GM18517 (cell line): Measurements from ENCODE around the gene VWA3B.

Experiments used
- ATAC-seq: cut with Tn5 transposase; IDR thresholded peaks from one replicate; pipeline ENCODE4 v1.9.1; 2021; ENCODE audit warnings: mild to moderate bottlenecking, moderate library complexity; ENCODE audit not compliant: unreplicated experiment

The VWA3B gene

DNA sequence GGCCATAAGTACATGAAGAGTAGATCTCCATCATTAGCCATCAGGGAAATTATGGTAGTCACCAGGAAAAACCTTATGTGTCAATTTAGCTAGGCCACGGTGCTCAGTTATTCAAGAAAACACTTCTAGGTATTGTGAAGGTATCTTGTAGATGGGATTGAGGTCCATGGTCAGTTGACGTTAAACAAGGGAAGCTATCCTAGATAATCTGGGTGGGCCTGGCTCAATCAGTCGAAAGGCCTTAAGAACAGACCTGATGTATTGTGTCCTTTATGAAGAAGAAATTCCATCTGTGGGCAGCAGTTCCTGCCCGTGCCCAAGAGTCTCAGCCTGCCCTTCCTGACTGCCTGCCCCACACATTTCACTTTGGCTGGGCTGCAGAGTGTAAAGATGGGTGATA lies 242.6 kb downstream of the VWA3B start:
- no peak for ATAC-seq

DNA sequence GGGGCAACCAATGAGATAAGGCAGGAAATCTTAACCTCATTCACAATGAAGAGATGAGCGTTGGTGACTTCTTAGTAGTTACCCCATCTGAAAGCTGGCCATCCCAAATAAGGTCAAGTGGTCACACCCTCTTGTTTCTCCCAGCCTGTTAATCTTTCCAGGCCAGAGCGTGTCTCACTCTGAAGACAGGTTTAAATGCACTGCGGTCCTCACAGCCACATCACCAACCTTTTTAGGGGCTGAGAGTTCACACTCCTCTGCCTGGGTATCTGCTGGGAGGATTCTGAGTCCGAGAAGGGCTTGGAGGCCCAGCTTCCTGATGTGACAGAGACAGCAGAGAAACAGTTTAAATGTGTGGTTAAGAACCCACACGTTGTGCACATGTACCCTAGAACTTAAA lies 246.0 kb downstream of the VWA3B start:
- no peak for ATAC-seq

DNA sequence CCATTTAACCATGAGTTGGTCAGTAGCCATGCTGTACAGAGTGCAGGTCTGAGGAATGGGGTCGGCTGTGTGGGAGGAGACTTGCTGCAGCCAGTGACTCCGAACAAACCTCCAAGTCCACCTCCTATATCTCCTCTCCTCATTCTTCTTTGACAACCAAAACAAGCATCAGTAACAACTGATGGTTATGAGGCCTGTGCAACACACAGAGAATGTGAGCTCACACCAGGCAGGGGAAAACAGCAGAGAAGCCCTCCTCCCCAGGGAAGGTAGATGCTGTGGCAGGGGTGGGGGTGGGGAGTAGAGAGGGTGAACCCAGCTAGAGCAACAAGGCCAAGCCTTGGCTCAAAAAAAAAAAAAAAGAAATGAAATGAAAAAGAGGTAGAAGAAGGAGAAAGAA lies 247.0 kb downstream of the VWA3B start:
- no peak for ATAC-seq

DNA sequence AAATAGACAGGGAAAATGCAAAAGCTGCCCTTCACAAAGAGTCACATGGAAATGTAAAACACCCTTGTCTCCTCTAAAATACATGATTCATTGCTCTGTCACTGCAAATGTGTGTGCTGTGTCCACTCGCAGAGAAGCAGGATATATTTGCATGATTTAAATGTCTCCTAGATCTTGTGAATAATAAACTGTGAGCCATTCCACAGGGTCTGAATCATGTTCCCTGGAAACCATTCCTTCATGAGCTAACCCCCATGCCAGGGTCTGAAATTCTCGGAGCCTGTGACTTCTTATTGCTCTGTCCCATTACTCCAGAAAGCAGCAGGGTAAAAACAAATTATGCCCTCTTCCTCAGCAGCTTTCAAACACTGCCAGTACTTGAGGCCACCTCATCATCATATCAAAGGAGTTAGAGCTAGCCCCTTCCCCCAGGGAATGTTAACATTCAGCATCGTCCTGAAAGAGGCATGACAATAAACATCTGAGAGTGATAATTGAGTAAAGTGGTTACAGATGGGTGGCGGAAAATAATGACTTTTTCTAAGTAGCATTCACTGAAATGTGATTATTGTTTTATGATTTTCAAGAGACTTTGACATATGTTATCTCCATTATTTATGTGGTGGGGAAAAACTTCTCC lies 247.6 kb downstream of the VWA3B start:
- ATAC-seq = no peak

DNA sequence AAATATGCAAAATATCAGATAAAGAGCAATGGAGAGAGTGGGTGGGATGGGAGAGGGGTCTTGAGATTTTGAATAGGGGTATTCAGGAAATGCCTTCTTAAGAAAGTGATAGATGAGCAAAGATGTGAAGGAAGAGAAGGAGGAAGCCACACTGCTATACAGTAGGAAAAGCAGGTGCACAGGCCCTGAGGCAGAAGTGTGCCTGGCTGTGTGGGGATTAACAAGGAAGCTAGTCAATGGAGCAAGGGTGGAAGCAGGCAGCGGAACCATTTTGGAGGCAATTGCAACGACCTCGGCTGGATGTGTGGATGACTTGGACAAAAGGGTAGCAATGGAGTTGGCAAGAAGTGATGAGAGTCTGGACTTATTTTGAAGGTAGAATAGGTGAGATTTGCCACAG lies 248.3 kb downstream of the VWA3B start:
- no peak for ATAC-seq

DNA sequence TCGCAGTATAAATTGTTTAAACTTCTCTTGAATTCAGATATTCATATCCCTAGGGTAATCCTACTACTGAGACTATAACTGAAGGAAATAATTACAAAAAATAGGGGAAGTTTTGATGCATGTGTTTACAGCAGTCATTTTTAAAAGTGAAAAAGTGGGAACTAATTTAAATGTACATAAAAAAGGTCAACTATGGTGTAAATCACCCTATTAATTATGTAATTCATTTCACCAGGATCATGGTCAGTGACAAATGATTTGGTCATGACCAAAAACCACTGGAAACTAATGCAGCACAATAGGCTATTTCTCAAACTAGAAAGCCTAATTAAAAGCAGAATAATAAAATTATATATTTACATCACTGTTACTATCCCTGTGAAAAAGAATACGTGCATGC lies 254.3 kb downstream of the VWA3B start:
- ATAC-seq = no peak

DNA sequence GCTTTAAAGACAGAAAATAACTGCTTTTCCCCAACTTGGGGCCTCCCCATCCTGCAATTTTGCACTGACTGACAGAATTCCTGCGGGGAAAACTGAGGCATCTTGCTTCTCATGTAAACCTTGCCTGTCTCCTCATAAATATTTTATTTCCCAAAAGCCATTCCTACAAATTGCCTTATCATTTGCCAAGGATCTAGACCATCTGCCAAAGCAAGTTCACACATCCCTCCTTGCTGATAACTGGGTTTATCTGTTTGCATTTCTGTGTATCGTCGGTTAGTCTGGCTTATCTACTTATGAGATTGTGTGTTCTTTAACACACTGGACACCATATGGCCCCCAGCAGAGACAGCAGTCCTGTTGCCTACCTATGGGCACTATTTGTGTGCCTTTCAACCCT lies 256.3 kb downstream of the VWA3B start:
- no peak for ATAC-seq

DNA sequence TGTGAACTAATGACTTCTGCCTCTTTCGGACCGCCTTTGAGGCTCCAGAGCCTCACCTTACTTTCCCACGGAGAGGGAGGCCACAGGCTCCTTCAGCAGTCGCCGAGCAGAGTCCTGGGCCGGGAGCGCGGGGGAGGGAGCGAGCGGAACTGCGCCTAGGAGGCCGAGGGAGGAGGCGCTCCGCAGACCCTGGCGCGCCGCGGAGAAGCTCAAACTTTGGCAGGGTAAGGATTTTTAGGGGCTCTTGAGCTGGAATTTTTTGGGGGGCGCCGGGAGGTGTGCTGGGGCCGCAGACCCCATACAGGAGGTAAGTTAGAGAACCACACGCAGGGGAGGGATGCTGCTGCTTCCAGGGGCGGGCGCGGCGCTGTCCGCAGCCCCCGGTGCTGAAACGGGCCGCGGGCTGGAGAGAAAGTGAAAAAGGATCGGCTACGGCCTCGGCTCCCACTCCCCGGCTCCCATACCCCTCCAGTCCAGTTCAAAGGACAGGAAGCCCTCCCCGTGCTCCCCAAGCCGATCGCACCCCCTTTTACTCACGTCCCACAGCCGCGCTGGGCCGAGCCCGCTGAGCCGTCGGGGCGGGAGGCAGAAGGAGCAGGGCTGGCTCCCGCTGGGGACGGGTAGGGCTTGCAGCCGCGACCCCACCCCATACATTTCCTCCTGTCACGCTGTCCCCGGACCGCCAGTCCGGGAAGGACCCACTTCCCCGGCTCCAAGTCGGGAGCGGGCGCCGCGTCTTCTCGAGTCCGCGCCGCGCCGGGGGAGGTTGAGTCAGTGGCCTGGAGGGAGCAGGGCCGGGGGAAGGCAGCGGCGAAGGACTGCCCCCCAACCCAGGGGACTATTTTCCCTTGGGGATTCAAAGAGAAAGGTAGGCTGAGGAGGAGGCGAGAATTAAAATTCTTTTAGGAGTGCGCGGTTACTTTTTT lies 259.6 kb downstream of the VWA3B start, which contains the start of gene CNGA3:
CNGA3 (plus strand) TSS at position 146 of the 926 bp plus-strand sequence. CDS start 23,520 bp downstream, outside the sequence.
- no peak for ATAC-seq

DNA sequence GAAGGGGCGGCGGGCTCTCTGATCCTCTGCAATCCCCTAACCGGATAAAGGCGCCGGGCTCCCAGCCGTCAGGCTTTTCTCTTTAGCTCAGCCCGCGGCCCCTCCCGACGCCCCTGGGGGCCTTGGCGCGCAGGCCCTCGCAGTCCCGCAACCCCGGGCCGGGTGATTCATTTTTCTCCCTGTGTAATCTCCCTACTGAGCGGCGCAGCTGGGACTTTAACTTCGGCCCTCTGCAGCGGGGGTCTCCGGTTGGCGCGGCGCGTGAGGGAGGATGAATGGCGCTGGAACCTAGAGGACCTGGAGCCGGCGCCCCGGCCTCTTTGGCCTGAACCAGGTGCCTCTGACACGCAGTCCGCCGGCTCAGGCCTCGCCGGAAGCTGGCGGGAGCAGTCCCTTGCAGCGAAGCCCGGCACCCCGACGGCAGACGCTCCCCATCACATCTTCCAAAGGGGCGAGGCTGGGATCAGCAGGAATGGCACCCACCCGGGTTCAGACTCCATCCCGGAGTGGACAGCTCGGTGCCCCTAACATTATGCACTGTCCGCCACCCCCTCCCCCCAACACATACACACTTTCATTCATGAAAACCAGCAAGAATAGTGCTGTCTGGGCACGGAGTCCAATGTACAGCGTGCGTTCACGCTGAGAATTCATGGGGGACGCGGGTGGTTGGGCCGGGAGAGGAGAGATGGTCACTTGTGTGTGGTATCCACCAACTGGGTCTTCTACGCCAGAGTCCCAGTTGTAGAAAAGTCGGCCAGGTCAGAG lies 260.5 kb downstream of the VWA3B start:
- no peak for ATAC-seq

DNA sequence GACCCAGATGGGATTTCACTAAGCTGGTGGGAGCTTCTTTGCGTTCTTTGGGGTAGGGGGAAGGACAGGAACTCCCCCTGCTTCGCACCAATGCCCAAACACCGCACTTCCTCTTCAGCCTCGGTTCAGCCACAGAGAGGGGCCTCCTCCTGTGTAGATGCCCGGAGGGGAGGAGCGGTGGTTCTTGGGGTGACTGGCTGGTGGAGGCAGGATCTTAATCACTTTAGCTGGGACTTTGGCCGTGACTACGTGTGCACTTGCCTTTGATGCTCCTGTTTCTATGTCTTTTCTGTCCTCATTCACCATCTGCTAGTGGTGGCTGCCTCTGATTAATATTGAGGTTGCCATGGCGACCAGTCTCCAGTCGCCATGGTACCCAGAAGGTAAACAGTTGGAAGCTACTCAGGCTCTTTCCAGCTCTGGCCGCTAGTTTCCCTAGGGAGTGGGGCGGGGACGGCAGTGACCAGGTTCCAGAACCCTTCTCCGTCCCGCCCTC lies 261.1 kb downstream of the VWA3B start:
- no peak for ATAC-seq

DNA sequence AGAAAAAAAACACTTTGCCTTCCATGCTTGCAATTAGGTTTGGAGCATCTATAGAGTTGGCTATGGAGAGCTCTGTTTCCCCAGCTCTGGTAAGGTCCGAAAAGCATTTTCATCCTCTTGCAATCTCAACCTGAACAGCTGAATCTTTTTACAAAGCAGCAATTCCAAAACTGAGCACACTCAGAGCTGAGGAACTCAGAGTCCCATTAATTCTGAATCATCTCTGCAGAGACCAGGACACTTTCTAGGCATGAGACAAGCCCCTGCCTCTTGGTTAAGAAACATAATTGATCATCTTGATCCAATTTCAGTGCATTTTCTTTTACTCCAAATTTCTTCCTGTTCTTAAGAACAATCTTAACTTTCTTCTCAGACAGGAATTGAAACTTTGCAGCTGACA lies 263.4 kb downstream of the VWA3B start:
- ATAC-seq = no peak

DNA sequence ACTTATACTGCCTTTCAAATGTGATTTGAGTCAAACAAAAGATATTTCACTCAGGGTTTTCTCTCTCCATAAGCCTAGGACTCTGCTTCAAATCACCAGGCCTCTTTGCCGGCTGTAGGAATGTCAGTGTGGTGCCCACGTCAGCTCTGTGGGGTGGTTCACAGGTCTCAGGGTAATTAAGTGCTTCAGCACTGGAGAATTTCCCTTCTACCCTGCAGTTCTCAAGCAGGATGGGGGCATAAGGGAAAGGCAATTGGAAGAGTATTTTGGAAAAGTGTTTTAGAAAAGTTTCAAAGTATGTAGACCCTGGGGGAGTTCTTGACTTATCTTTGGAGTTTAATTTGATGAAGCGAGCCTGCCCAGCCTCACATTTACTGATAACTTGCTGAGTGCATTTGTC lies 268.9 kb downstream of the VWA3B start:
- ATAC-seq = no peak

DNA sequence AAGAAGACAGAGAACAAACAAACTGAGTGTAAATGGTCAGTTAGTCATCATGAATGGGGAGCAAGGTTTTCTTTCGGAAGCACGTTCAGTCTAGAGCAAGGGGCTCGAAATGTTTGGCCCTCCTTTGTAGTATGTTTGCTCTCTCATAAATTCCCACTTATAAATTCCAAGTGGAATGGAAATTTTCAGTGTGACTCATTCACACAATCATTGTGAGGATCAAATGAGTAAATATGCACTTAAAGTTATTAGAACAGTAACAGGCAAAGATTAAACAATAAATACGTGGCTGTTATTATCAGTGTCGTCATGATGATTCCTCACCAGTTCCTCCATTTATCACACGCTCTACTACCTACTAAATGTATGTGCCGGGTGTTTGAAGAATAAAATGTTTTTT lies 269.8 kb downstream of the VWA3B start:
- ATAC-seq = no peak

DNA sequence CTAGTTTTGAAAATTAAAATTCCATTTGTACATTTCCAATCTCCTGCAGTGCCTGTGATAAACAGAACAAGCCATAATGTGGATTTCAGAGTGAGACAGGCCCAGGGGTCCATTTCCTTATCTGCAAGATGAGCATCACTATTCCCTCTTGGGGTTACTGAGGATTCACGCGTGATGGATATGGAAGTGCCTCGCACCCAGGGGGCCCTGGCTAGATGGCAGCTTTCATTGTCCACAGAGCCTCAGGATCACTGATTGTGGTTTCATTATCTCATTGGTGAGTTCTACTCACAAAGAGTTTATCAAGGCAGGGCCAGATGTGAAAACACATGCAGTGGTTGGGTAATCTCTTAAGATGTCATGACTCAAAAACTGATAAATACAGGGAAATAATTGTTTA lies 270.9 kb downstream of the VWA3B start:
- ATAC-seq = no peak

DNA sequence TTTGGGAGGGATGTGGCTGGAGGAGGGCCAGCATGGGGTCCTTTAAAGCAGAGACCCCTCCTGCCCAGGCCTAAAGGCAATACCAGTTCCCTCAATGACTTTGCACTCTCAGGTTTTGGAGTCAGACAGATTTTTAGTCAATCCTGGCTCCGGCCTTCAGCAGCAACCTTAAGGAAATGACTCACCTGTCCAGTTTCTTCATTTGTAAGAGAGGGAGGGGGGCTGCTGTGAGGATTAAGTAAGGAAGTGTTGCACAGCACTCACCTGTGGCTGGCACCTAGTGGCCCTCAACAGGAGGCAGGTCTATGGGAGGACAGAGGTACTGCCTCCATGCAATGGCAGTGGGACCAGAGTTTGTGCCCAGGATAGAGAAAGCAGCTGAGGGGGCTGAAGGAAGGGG lies 273.0 kb downstream of the VWA3B start:
- no peak for ATAC-seq
